Mesenchymal stem cell (in vitro differentiated cells and primary cell): Measurements from ENCODE around the gene BABAM2.

Source experiments
- DNase-seq: peaks from one replicate; pipeline ENCODE4 v3.0.0-alpha.2; 2013
- H2AFZ ChIP-seq: one replicate; pipeline ENCODE4 v1.6.1; 2013; ENCODE audit warnings: low read depth, mild to moderate bottlenecking, control low read depth, inconsistent platforms, low read length, moderate library complexity
- H2AK5ac ChIP-seq: 2 replicates; pipeline ENCODE4 v1.6.1; 2013; ENCODE audit warnings: low read length, moderate library complexity, mild to moderate bottlenecking, inconsistent platforms; ENCODE audit not compliant: severe bottlenecking
- H2BK120ac ChIP-seq: one replicate; pipeline ENCODE4 v1.6.1; 2013; ENCODE audit warnings: low read depth, mild to moderate bottlenecking, inconsistent platforms, low read length, moderate library complexity
- H2BK12ac ChIP-seq, 2 experiments: one replicate each; pipeline ENCODE4 v1.6.1; 2013; ENCODE audit warnings: inconsistent platforms in 2 of 2, low read length in 2 of 2, mild to moderate bottlenecking in 2 of 2, moderate library complexity in 2 of 2, control low read depth in 1 of 2
- H2BK15ac ChIP-seq: one replicate; pipeline ENCODE4 v1.6.1; 2013; ENCODE audit warnings: mild to moderate bottlenecking, low read depth, inconsistent platforms; ENCODE audit not compliant: poor library complexity, severe bottlenecking
- H2BK5ac ChIP-seq: 2 replicates; pipeline ENCODE4 v1.6.1; 2013; ENCODE audit warnings: low read depth, mild to moderate bottlenecking, low read length, control low read depth, inconsistent platforms; ENCODE audit not compliant: poor library complexity, severe bottlenecking
- H3K14ac ChIP-seq, 2 experiments: one replicate each; pipeline ENCODE4 v1.6.1; 2013; ENCODE audit warnings: inconsistent platforms in 2 of 2, low read length in 2 of 2, control low read depth in 1 of 2, mild to moderate bottlenecking in 1 of 2, moderate library complexity in 1 of 2
- H3K18ac ChIP-seq, 2 experiments: one replicate each; pipeline ENCODE4 v1.6.1; 2013; ENCODE audit warnings: inconsistent platforms in 2 of 2, low read length in 2 of 2, control low read depth in 1 of 2, low read depth in 1 of 2, mild to moderate bottlenecking in 1 of 2
- H3K23ac ChIP-seq, 2 experiments: one replicate each; pipeline ENCODE4 v1.6.1; 2013; ENCODE audit warnings: inconsistent platforms in 2 of 2, low read length in 2 of 2, mild to moderate bottlenecking in 2 of 2, moderate library complexity in 2 of 2, control low read depth in 1 of 2
- H3K27ac ChIP-seq: 2 replicates; pipeline ENCODE4 v1.5.1; 2013; ENCODE audit warnings: mild to moderate bottlenecking, moderate library complexity, low read length, control low read depth, inconsistent platforms; ENCODE audit not compliant: poor library complexity, severe bottlenecking
- H3K27me3 ChIP-seq, 2 experiments: 2 replicates each; pipeline versions ENCODE4 v1.6.1 to v1.7.0; 2013; ENCODE audit warnings: low read length in 2 of 2, mild to moderate bottlenecking in 2 of 2, moderate library complexity in 2 of 2, control low read depth in 1 of 2, inconsistent platforms in 1 of 2; ENCODE audit not compliant: control insufficient read depth in 1 of 2, insufficient read depth in 1 of 2
- H3K36me3 ChIP-seq, 2 experiments: 2 replicates each; pipeline versions ENCODE4 v1.6.1 to v1.7.0; 2013; ENCODE audit warnings: low read length in 2 of 2, control low read depth in 1 of 2, inconsistent platforms in 1 of 2, low read depth in 1 of 2, mild to moderate bottlenecking in 1 of 2; ENCODE audit not compliant: insufficient read depth in 2 of 2, control insufficient read depth in 1 of 2
- H3K4ac ChIP-seq, 2 experiments: one replicate each; pipeline ENCODE4 v1.6.1; 2013; ENCODE audit warnings: inconsistent platforms in 2 of 2, low read length in 2 of 2, mild to moderate bottlenecking in 2 of 2, moderate library complexity in 2 of 2, control low read depth in 1 of 2, low read depth in 1 of 2
- H3K4me1 ChIP-seq: 2 replicates; pipeline ENCODE4 v1.6.1; 2013; ENCODE audit warnings: low read depth, low read length, control low read depth; ENCODE audit not compliant: control insufficient read depth, insufficient read depth
- H3K4me2 ChIP-seq: 2 replicates; pipeline ENCODE4 v1.6.1; 2013; ENCODE audit warnings: low read length, mild to moderate bottlenecking, inconsistent platforms; ENCODE audit not compliant: poor library complexity, severe bottlenecking
- H3K4me3 ChIP-seq, 2 experiments: 2 replicates each; pipeline versions ENCODE4 v1.5.1 to v1.7.0; 2013; ENCODE audit warnings: low read length in 2 of 2, mild to moderate bottlenecking in 2 of 2, control low read depth in 1 of 2, low read depth in 1 of 2; ENCODE audit not compliant: insufficient read depth in 1 of 2
- H3K79me1 ChIP-seq: replicated peaks from 2 replicates; pipeline ENCODE4 v1.6.1; 2013; ENCODE audit warnings: mild to moderate bottlenecking, control low read depth, low read length, inconsistent platforms; ENCODE audit not compliant: poor library complexity, severe bottlenecking
- H3K9ac ChIP-seq: 2 replicates; pipeline ENCODE4 v1.7.0; 2013; ENCODE audit warnings: mild to moderate bottlenecking, low read length, moderate library complexity
- H3K9me3 ChIP-seq: 2 replicates; pipeline ENCODE4 v1.7.0; 2013; ENCODE audit warnings: mild to moderate bottlenecking, low read length; ENCODE audit not compliant: control insufficient read depth
- H4K8ac ChIP-seq: one replicate; pipeline ENCODE4 v1.6.1; 2013; ENCODE audit warnings: inconsistent platforms, mild to moderate bottlenecking, low read length, moderate library complexity
- H4K91ac ChIP-seq: one replicate; pipeline ENCODE4 v1.6.1; 2013; ENCODE audit warnings: mild to moderate bottlenecking, low read length, inconsistent platforms
- WGBS: methylation state at CpG from one replicate; pipeline ENCODE4 v1.1.7; 2013; ENCODE audit warnings: mixed read lengths; 5-methylcytosine and 5-hydroxymethylcytosine counted together

BABAM2 gene

GRCh38 chr2:27952070-27952469 is 61.5 kb downstream of the BABAM2 start:
- no peak overlapping the region for H3K4me2 ChIP-seq
- no peak overlapping the region for H4K8ac ChIP-seq
- H3K36me3 ChIP-seq: no peaks in the 10 kb centered on the region
- no peak overlapping the region for H3K23ac ChIP-seq
- peaks cover 3% of the 10 kb centered on the region for H3K9me3 ChIP-seq
- H2AFZ ChIP-seq: no peak overlapping the region
- no peak overlapping the region for H2AK5ac ChIP-seq
- no peak overlapping the region for H3K9ac ChIP-seq
- H2BK12ac ChIP-seq: no peak overlapping the region
- no peak overlapping the region for H4K91ac ChIP-seq
- no peak overlapping the region for H2BK15ac ChIP-seq
- peaks cover 4% of the 10 kb centered on the region for H3K4me1 ChIP-seq
- no peak overlapping the region for H2BK120ac ChIP-seq
- H3K79me1 ChIP-seq: peaks cover 7% of the 10 kb centered on the region
- no peaks in the 10 kb centered on the region for H3K27me3 ChIP-seq
- H3K14ac ChIP-seq: no peak overlapping the region
- no peak for DNase-seq
- no peak overlapping the region for H3K4me3 ChIP-seq
- no peak overlapping the region for H3K18ac ChIP-seq
- H2BK5ac ChIP-seq: no peak overlapping the region
- H3K4ac ChIP-seq: no peak overlapping the region
- no CpG with 5 or more reads among the region's 1 CpG for WGBS
- H3K27ac ChIP-seq: no peak overlapping the region

GRCh38 chr2:27953077-27953476 is 62.5 kb downstream of the BABAM2 start:
- WGBS: 98% methylated on average over 4 of the region's 4 CpGs

GRCh38 chr2:27954221-27954673 is 63.7 kb downstream of the BABAM2 start:
- Histone ChIP-seq H2BK5ac (no peak overlapping the region), H2BK120ac (no peak overlapping the region), H2BK15ac (no peak overlapping the region), H4K8ac (no peak overlapping the region), H3K4ac (no peak overlapping the region), H3K27me3 (no peaks in the 10 kb centered on the region), H4K91ac (no peak overlapping the region), H3K4me3 (peak overlapping the region in 1 of 2 experiments; percentile 14), H3K79me1 (peaks cover 15% of the 10 kb centered on the region), H3K4me1 (peaks cover 4% of the 10 kb centered on the region), H3K18ac (no peak overlapping the region), H2AFZ (no peak overlapping the region), H3K27ac (peak overlapping the region; percentile 90), H3K23ac (no peak overlapping the region), H3K9ac (peak overlapping the region; percentile 80), H3K9me3 (peaks cover 3% of the 10 kb centered on the region), H2AK5ac (no peak overlapping the region), H3K14ac (no peak overlapping the region), H3K4me2 (no peak overlapping the region), H2BK12ac (no peak overlapping the region), H3K36me3 (no peaks in the 10 kb centered on the region)
- 61% methylated on average over 4 of the region's 4 CpGs for WGBS
- peak; percentile 25 for DNase-seq

More at GRCh38 chr2:27953077-27953476, 62.5 kb downstream of the BABAM2 start:
- H3K27me3 ChIP-seq: no peaks in the 10 kb centered on the region
- H3K4me3 ChIP-seq: no peak overlapping the region
- H3K9me3 ChIP-seq: peaks cover 3% of the 10 kb centered on the region
- H2AFZ ChIP-seq: no peak overlapping the region
- no peak overlapping the region for H3K14ac ChIP-seq
- no peak overlapping the region for H2BK120ac ChIP-seq
- no peak overlapping the region for H4K8ac ChIP-seq
- H3K79me1 ChIP-seq: peaks cover 13% of the 10 kb centered on the region
- no peak overlapping the region for H4K91ac ChIP-seq
- H3K18ac ChIP-seq: no peak overlapping the region
- no peak overlapping the region for H3K23ac ChIP-seq
- no peak overlapping the region for H3K9ac ChIP-seq
- H2BK15ac ChIP-seq: no peak overlapping the region
- no peaks in the 10 kb centered on the region for H3K36me3 ChIP-seq
- H3K4ac ChIP-seq: no peak overlapping the region
- no peak overlapping the region for H3K27ac ChIP-seq
- no peak overlapping the region for H3K4me2 ChIP-seq
- no peak for DNase-seq
- peak overlapping the region in 1 of 2 experiments; percentile 79 for H2BK12ac ChIP-seq
- H2BK5ac ChIP-seq: no peak overlapping the region
- peaks cover 4% of the 10 kb centered on the region for H3K4me1 ChIP-seq
- H2AK5ac ChIP-seq: no peak overlapping the region

- H3K79me1 ChIP-seq: peaks cover 15% of the 10 kb centered on the region
- H3K4me3 ChIP-seq: no peak overlapping the region
- DNase-seq: peak; percentile 74
- no peak overlapping the region for H2BK120ac ChIP-seq
- peaks cover 3% of the 10 kb centered on the region for H3K9me3 ChIP-seq
- peak overlapping the region; percentile 80 for H3K9ac ChIP-seq
- no peak overlapping the region for H4K91ac ChIP-seq
- no peak overlapping the region for H4K8ac ChIP-seq
- no CpG with 5 or more reads among the region's 2 CpGs for WGBS
- peaks cover 4% of the 10 kb centered on the region for H3K4me1 ChIP-seq
- H2AK5ac ChIP-seq: no peak overlapping the region
- H3K27me3 ChIP-seq: no peaks in the 10 kb centered on the region
- H2BK15ac ChIP-seq: no peak overlapping the region
- H2BK12ac ChIP-seq: no peak overlapping the region
- no peak overlapping the region for H2AFZ ChIP-seq
- H3K14ac ChIP-seq: no peak overlapping the region
- no peak overlapping the region for H2BK5ac ChIP-seq
- peak overlapping the region; percentile 90 for H3K27ac ChIP-seq
- no peak overlapping the region for H3K23ac ChIP-seq
- no peak overlapping the region for H3K4me2 ChIP-seq
- H3K4ac ChIP-seq: no peak overlapping the region
- no peaks in the 10 kb centered on the region for H3K36me3 ChIP-seq
- H3K18ac ChIP-seq: peak overlapping the region in 1 of 2 experiments; percentile 50
Observed at GRCh38 chr2:27954771-27955383, 64.3 kb downstream of the BABAM2 start.
